Neural progenitor cell (in vitro differentiated cells): ENCODE data around the gene MRPS25.

ENCODE experiments used
- CTCF ChIP-seq: fragments of 200-600 bp; sonication (generic); IDR thresholded peaks from 2 replicates; pipeline ENCODE4 v1.5.1; 2017; ENCODE audit warnings: antibody characterized with exemption, mild to moderate bottlenecking
- EZH2 ChIP-seq: fragments of 200-600 bp; sonication (generic); IDR thresholded peaks from 2 replicates; pipeline ENCODE4 v1.6.1; 2017; ENCODE audit warnings: antibody characterized with exemption, mild to moderate bottlenecking, moderate library complexity
- EZH2phosphoT487 ChIP-seq: fragments of 200-600 bp; sonication (generic); IDR thresholded peaks from 2 replicates; pipeline ENCODE4 v1.6.1; 2017; ENCODE audit warnings: antibody characterized with exemption

GRCh38 chr3:15023249-15023648 lies 41.9 kb downstream of the MRPS25 start:
- TF ChIP-seq CTCF (no peak), EZH2phosphoT487 (no peak), EZH2 (no peak)
